Measurements from ENCODE around the gene ZCCHC4. TPM values are rescaled to one million over a fixed set of nuclear protein-coding genes. Genes with fewer than 3 reads are reported as not detected.

ZCCHC4 gene
- polyA plus RNA-seq, 2 of the 4 experiments (the other 2 are of a cell fraction): 5.2 to 10.2 TPM

- CTCF ChIA-PET: interaction anchor here (1.6 kb wide), 1 partner anchor 41 kb away, joined by 3 read pairs; the partner anchor contains the start of gene ZCCHC4
- no peak for ATAC-seq
- Histone ChIP-seq H3K4me3 (no peak overlapping the region), H3K4me2 (no peak overlapping the region), H3K9me3 (no peaks in the 10 kb centered on the region), H3K27ac (no peak overlapping the region), H3K4me1 (no peaks in the 10 kb centered on the region)
- FAIRE-seq: no peak
- no peak for DNase-seq (ENCODE audit: low read depth in 1 of 2, low spot score in 1 of 2)
- no peak for TF ChIP-seq JUN (IDR thresholded peaks at IDR 0.05)
- TF ChIP-seq, protein P1, sequence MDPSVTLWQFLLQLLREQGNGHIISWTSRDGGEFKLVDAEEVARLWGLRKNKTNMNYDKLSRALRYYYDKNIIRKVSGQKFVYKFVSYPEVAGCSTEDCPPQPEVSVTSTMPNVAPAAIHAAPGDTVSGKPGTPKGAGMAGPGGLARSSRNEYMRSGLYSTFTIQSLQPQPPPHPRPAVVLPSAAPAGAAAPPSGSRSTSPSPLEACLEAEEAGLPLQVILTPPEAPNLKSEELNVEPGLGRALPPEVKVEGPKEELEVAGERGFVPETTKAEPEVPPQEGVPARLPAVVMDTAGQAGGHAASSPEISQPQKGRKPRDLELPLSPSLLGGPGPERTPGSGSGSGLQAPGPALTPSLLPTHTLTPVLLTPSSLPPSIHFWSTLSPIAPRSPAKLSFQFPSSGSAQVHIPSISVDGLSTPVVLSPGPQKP (IDR thresholded peaks at IDR 0.05; ENCODE audit: low read depth, low read length): no peak
- TF ChIP-seq POLR2AphosphoS2 (conservative IDR thresholded peaks at IDR 0.05; ENCODE audit: low read length): no peak
- TF ChIP-seq, protein P2, sequence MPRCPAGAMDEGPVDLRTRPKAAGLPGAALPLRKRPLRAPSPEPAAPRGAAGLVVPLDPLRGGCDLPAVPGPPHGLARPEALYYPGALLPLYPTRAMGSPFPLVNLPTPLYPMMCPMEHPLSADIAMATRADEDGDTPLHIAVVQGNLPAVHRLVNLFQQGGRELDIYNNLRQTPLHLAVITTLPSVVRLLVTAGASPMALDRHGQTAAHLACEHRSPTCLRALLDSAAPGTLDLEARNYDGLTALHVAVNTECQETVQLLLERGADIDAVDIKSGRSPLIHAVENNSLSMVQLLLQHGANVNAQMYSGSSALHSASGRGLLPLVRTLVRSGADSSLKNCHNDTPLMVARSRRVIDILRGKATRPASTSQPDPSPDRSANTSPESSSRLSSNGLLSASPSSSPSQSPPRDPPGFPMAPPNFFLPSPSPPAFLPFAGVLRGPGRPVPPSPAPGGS (IDR thresholded peaks at IDR 0.05): no peak
- TF ChIP-seq TFCP2L1 (CRISPR knock-in tag; IDR thresholded peaks at IDR 0.05): no peak
- no peak for TF ChIP-seq NFE2L2 (conservative IDR thresholded peaks at IDR 0.05; ENCODE audit: low read length)
- no peak for TF ChIP-seq EHMT2 (IDR thresholded peaks at IDR 0.05; ENCODE audit: low read depth)
- no peak for TF ChIP-seq HDAC2 (IDR thresholded peaks at IDR 0.05)
- no peak for TF ChIP-seq ESRRA (IDR thresholded peaks at IDR 0.05; ENCODE audit: borderline replicate concordance, low read length)
- no peak for TF ChIP-seq ZFP36 (IDR thresholded peaks at IDR 0.05; ENCODE audit: borderline replicate concordance, partially characterized antibody)
- no peak for TF ChIP-seq JUNB (IDR thresholded peaks at IDR 0.05)
- TF ChIP-seq ZSCAN20 (CRISPR knock-in tag; IDR thresholded peaks at IDR 0.05): no peak
- TF ChIP-seq POLR2A (IDR thresholded peaks at IDR 0.05; ENCODE audit: low read length): no peak
- TF ChIP-seq KDM5A (IDR thresholded peaks at IDR 0.05): no peak
- TF ChIP-seq SMC3 (IDR thresholded peaks at IDR 0.05): no peak
- 89% methylated on average over 3 of the region's 3 CpGs for WGBS (ENCODE audit: missing lambda C conversion rate)
- POLR2A ChIA-PET: no interaction called here
Observed at GRCh38 chr4:25271866-25272265, 40.7 kb upstream of the ZCCHC4 start.

DNA sequence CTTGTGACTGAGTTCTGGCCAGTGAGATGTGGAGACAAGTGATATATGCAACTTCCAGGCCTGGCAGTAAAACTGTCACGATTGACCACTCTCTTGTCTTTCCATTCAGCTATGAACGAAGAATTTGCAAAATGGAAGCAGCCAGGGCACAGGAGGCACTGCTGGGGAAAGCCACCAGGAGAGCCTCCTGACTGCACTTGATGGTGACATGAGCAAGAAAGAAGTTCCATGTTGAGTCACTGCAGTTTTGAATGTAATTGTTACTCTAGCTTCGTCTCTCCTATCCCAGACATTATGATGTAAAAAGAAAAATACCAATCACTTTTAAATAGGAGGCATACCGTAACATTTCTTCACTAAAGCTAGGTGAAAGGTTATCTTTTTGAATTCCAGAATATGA lies 32.4 kb upstream of the ZCCHC4 start:
- no peak overlapping the region for H3K4me3 ChIP-seq
- 73% methylated on average over 4 of the region's 4 CpGs for WGBS (ENCODE audit: missing lambda C conversion rate)
- FAIRE-seq (no peak), ATAC-seq (no peak), DNase-seq (ENCODE audit: low read depth in 1 of 2, low spot score in 1 of 2) (no peak)
- TF ChIP-seq EP300 (IDR thresholded peaks at IDR 0.05): no peak
- TF ChIP-seq, protein P3, sequence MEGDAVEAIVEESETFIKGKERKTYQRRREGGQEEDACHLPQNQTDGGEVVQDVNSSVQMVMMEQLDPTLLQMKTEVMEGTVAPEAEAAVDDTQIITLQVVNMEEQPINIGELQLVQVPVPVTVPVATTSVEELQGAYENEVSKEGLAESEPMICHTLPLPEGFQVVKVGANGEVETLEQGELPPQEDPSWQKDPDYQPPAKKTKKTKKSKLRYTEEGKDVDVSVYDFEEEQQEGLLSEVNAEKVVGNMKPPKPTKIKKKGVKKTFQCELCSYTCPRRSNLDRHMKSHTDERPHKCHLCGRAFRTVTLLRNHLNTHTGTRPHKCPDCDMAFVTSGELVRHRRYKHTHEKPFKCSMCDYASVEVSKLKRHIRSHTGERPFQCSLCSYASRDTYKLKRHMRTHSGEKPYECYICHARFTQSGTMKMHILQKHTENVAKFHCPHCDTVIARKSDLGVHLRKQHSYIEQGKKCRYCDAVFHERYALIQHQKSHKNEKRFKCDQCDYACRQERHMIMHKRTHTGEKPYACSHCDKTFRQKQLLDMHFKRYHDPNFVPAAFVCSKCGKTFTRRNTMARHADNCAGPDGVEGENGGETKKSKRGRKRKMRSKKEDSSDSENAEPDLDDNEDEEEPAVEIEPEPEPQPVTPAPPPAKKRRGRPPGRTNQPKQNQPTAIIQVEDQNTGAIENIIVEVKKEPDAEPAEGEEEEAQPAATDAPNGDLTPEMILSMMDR (IDR thresholded peaks at IDR 0.05): no peak
- TF ChIP-seq, protein P4, sequence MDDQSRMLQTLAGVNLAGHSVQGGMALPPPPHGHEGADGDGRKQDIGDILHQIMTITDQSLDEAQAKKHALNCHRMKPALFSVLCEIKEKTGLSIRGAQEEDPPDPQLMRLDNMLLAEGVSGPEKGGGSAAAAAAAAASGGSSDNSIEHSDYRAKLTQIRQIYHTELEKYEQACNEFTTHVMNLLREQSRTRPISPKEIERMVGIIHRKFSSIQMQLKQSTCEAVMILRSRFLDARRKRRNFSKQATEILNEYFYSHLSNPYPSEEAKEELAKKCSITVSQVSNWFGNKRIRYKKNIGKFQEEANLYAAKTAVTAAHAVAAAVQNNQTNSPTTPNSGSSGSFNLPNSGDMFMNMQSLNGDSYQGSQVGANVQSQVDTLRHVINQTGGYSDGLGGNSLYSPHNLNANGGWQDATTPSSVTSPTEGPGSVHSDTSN (IDR thresholded peaks at IDR 0.05): no peak
- TF ChIP-seq FOXS1 (CRISPR knock-in tag; IDR thresholded peaks at IDR 0.05): no peak
- no peak for TF ChIP-seq BHLHE40 (IDR thresholded peaks at IDR 0.05; ENCODE audit: low read depth, low read length)
- no peak for TF ChIP-seq MAX (IDR thresholded peaks at IDR 0.05)
- no peak for TF ChIP-seq ZFP36 (IDR thresholded peaks at IDR 0.05; ENCODE audit: borderline replicate concordance, partially characterized antibody)
- no peak for TF ChIP-seq NFE2L2 (conservative IDR thresholded peaks at IDR 0.05; ENCODE audit: low read length)
- TF ChIP-seq, protein P2 (IDR thresholded peaks at IDR 0.05): no peak
- TF ChIP-seq ESRRA (IDR thresholded peaks at IDR 0.05; ENCODE audit: borderline replicate concordance, low read length): no peak
- no peak for TF ChIP-seq HOXB13 (CRISPR knock-in tag; IDR thresholded peaks at IDR 0.05; ENCODE audit: low read depth)
- TF ChIP-seq RFX5 (IDR thresholded peaks at IDR 0.05): no peak
- no peak for TF ChIP-seq GATA3 (IDR thresholded peaks at IDR 0.05; ENCODE audit: borderline replicate concordance)
- TF ChIP-seq HEYL (CRISPR knock-in tag; IDR thresholded peaks at IDR 0.05): no peak
- ChIA-PET CTCF (interaction anchor here (1.5 kb wide), 1 partner anchor 75 kb away, joined by 6 read pairs; no protein-coding TSS in a partner anchor), POLR2A (no interaction called here)
- H3K9me3 ChIP-seq: no peaks in the 10 kb centered on the region
- no peak overlapping the region for H3K4me2 ChIP-seq
- H3K27ac ChIP-seq: no peak overlapping the region
- H3K4me1 ChIP-seq: peaks cover 9% of the 10 kb centered on the region; the same call in 1 of the 3 replicates
